HUES48 (cell line): ENCODE results near the gene UGT1A9.

ENCODE experiments used
- H3K27ac ChIP-seq: one replicate; pipeline ENCODE4 v1.7.0; 2013; ENCODE audit warnings: low read depth, low read length, inconsistent platforms
- H3K27me3 ChIP-seq: 2 replicates; pipeline ENCODE4 v1.6.1; 2013; ENCODE audit warnings: mild to moderate bottlenecking, low read length; ENCODE audit not compliant: control insufficient read depth, insufficient read depth
- H3K36me3 ChIP-seq: 2 replicates; pipeline ENCODE4 v1.6.1; 2013; ENCODE audit warnings: low read length; ENCODE audit not compliant: control insufficient read depth, insufficient read depth
- H3K4me1 ChIP-seq: 2 replicates; pipeline ENCODE4 v1.6.1; 2013; ENCODE audit warnings: mild to moderate bottlenecking, low read length; ENCODE audit not compliant: control insufficient read depth, insufficient read depth
- H3K4me3 ChIP-seq: 2 replicates; pipeline ENCODE4 v1.5.1; 2013; ENCODE audit warnings: mild to moderate bottlenecking, low read depth, low read length
- H3K9ac ChIP-seq: 2 replicates; pipeline ENCODE4 v1.6.1; 2013; ENCODE audit warnings: mild to moderate bottlenecking, low read depth, low read length, moderate library complexity
- H3K9me3 ChIP-seq: 2 replicates; pipeline ENCODE4 v1.6.1; 2013; ENCODE audit warnings: low read length; ENCODE audit not compliant: control insufficient read depth, insufficient read depth

Gene UGT1A9

DNA sequence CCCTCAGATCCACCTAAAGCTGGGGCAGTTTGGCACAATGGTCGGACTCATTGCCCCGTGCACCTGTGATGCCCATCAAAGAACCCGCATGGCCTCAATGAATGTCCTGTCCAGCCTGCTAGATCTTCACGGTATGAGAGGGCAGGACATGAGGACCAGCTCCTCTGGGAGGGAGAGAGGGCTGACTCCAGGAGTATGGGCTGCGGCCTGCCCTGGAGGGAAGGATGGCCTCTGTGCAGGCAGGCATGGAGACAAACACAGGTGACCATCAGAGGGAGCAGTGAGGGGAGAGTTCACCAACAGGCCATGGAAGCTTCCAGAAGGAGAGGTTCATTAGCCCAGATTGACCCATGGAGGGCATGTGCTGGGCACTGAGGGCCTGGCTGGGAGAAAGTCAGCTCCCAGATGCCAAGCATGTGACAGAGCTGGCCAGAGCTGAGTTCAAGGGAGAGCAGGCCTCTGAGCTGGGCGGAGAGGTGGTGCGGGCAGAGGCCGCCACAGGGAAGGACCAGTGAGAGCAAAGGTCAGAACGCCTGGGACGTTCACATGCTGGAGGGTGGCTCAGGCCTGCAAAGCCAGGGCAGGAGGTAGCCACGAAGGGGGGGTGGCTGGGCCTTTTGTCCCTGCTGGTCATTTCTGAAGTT is 146.4 kb downstream of the UGT1A9 start:
- Histone ChIP-seq H3K4me1 (no peaks in the 10 kb centered on the region), H3K36me3 (no peaks in the 10 kb centered on the region), H3K9ac (no peak overlapping the region), H3K27me3 (no peaks in the 10 kb centered on the region), H3K4me3 (no peak overlapping the region), H3K9me3 (no peaks in the 10 kb centered on the region), H3K27ac (no peak overlapping the region)

DNA sequence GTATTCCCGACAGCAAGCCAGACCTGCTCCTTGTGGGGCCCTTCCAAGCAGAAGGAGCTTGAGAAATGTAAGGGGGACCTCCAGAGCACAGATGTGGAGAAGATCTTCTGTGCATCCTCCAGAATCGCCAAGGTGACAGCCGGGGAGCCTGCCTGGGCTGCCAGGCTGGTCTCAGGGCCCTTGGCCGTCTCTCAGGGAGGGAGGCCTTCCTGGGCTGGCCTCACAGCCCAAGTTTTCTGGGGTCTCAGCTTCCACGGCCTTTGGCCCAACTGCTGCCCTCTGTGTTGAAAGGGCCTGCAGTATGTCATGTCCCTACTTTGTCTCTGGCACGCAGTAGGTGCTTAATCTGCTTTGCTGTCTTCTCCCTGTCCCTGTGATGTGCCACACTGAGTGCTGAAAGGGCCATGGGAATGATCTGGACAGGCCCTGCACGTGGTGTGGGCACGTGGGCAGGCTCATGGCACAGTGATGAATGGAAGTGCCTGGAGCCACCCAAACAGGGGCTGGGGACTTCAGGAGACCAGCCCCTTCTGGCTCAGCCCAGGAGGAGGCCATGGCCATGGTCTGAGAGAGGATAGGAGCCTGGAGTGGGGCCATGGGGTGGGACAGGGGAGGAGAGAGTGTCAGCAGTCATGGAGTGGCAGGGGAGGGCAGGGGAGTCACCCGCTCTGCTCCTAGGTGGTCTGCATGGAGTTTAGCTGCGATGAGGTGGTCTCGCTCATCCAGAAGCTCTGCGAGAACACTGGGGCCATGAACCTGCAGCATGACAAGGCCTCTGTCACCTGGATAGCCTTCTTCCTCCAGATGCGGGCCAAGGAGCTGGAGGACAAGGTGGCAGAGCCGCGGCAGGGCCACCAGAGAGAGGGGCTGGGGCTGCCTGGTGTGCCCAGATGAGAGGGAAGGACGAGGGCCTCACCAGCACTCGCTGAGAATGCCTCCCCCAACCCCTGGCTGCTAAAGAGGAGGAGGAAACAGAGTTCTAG is 147.2 kb downstream of the UGT1A9 start:
- Histone ChIP-seq H3K4me1 (no peaks in the 10 kb centered on the region), H3K9me3 (no peaks in the 10 kb centered on the region), H3K27ac (no peak overlapping the region), H3K27me3 (no peaks in the 10 kb centered on the region), H3K36me3 (no peaks in the 10 kb centered on the region), H3K9ac (no peak overlapping the region), H3K4me3 (no peak overlapping the region)

- H3K4me1 ChIP-seq: no peaks in the 10 kb centered on the region
Measured at GRCh38 chr2:233819884-233820773, 148.4 kb downstream of the UGT1A9 start.

GRCh38 chr2:233820774-233821105 is 149.0 kb downstream of the UGT1A9 start:
- Histone ChIP-seq H3K4me1 (no peaks in the 10 kb centered on the region), H3K9me3 (no peaks in the 10 kb centered on the region), H3K27me3 (no peaks in the 10 kb centered on the region), H3K27ac (no peak overlapping the region), H3K36me3 (no peaks in the 10 kb centered on the region), H3K4me3 (no peak overlapping the region), H3K9ac (no peak overlapping the region)

More at GRCh38 chr2:233819884-233820773, 148.4 kb downstream of the UGT1A9 start:
- Histone ChIP-seq H3K27me3 (no peaks in the 10 kb centered on the region), H3K4me3 (no peak overlapping the region), H3K9ac (no peak overlapping the region), H3K9me3 (no peaks in the 10 kb centered on the region), H3K36me3 (no peaks in the 10 kb centered on the region), H3K27ac (no peak overlapping the region)

DNA sequence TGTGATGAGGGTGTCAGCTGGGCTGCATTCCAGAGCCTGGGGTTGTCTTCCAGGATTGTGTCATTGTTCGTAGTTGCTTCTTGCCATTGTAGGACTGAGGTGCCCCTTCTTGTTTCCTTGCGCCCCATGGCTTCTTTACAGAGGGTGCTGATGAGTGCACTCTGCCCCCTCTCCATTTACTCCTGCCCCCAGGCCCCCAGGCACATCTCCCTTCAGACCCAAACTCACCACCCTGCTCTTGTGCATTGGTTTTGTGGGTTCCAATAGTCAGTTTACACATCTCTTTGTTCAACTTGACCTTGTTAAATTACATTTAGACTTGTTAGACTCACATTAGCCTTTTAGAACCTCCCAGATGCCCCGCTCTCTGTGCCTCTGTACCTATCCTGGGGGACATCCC is 149.5 kb downstream of the UGT1A9 start:
- Histone ChIP-seq H3K9ac (no peak overlapping the region), H3K36me3 (no peaks in the 10 kb centered on the region), H3K27me3 (no peaks in the 10 kb centered on the region), H3K27ac (no peak overlapping the region), H3K4me3 (no peak overlapping the region), H3K9me3 (no peaks in the 10 kb centered on the region), H3K4me1 (no peaks in the 10 kb centered on the region)

GRCh38 chr2:233821709-233822100 is 150.0 kb downstream of the UGT1A9 start:
- no peaks in the 10 kb centered on the region for H3K9me3 ChIP-seq
- H3K9ac ChIP-seq: no peak overlapping the region

DNA sequence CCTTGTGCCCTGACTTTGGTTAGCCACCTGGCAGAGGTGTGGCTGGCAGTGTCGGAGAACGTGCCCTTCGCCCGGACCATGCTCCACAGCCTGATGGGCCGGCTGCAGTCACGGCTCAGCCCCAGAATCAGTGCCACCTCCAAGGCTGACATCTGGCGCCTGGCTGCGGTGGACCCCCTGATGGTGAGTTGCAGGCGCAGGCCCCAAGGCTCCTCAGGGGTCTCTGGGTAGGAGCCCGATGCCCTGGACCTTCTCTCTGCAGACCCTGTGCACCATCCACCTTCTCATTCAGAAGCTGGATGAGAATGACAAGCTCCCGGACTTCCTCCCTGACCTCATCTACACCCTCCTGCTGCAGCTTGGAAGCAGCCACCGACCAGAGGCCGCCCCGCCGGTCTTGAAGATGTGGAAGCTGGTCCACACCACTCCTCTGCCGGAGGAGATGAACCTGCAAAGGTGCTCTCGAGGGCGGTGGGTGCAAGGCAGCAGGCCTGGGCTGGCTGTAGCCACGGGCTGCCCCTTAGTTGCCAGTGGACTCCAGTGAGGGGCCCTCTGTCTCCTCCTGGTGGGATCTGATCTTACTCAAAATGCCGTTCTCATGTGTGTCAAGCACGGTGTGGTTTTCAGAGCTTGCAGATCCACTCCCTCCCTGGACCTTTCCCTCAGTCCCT is 150.5 kb downstream of the UGT1A9 start:
- Histone ChIP-seq H3K9ac (no peak overlapping the region), H3K36me3 (no peaks in the 10 kb centered on the region), H3K4me3 (no peak overlapping the region), H3K27ac (no peak overlapping the region), H3K9me3 (no peaks in the 10 kb centered on the region), H3K4me1 (no peaks in the 10 kb centered on the region), H3K27me3 (no peaks in the 10 kb centered on the region)

More at GRCh38 chr2:233821709-233822100, 150.0 kb downstream of the UGT1A9 start:
- Histone ChIP-seq H3K27me3 (no peaks in the 10 kb centered on the region), H3K36me3 (no peaks in the 10 kb centered on the region), H3K4me1 (no peaks in the 10 kb centered on the region), H3K27ac (no peak overlapping the region), H3K4me3 (no peak overlapping the region)
